ENCODE measurements around the gene RNF113B. TPM values are rescaled to one million over a fixed set of nuclear protein-coding genes. Genes with fewer than 3 reads are reported as not detected.
A peak's percentile ranks its signal among the peaks of the same experiment; 100 is the strongest.

Gene RNF113B
- total RNA-seq, 1 donor from 2014 or later, result not detected

DNA sequence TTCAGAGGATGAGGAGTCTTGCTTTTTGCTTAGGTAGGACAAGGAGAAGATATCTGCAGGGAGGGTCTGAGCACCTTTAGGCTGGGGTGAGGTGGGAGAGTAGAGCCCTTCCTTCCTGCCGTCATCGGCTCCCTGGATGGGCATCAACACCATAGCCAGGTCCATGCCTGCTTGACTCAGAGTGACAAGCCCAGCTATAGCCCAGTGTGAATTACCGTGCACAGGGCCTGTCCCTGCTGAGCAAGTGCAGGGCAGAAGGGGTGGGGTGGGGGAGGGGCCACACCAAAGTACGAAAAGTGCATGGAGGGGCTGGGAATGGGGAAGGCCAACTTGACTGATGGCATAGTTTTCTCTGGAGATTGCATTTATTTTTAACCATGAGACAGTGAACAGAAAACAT is 30.3 kb upstream of the RNF113B start:
- ATAC-seq, result peak; percentile 44
- DNase-seq (ENCODE audit: low spot score), result no peak
- intact Hi-C loops (cut with DNase I), result no loop called here

DNA sequence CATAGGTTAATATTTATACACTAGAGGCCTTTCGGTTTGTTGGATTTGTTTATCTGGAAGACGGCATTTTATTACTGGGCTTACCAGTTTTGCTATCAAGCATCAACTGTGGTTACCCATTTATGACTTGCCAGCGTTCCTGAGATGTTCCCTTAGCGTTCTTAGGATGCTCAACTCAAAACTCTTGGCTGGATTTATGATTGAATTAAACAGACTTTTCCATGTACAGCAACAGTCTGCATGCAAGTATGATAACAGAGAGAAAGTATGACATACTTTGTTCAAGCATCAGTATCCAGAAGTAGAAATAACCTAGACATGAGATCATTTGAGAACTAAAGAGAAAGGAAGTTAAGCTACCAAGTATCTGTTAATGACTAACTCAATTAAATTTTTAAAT is 29.9 kb upstream of the RNF113B start:
- ATAC-seq (no peak), DNase-seq (ENCODE audit: low spot score) (no peak)
- intact Hi-C loops (cut with DNase I), result no loop called here

DNA sequence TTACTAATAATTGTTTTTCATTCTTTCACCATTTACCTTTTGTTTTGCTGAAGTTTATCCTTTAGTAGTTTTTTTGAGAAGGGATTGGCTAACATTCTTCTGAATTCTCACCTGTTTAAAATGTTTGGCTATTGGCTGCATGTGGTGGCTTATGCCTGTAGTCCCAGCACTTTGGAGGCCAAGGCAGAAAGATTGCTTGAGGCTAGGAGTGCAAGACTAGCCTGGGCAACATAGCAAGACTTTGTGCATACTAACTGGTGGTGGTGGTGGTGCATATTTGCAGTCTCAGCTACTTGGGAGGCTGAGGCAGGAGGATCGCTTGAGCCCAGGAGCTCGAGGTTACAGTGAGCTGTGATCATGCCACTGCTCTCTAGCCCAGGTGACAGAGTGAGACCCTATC is 27.5 kb upstream of the RNF113B start:
- intact Hi-C loops (cut with DNase I), result loop anchor here (5.0 kb wide), 1 partner anchor 368 kb away; no protein-coding TSS in a partner anchor
- ATAC-seq (no peak), DNase-seq (ENCODE audit: low spot score) (no peak)

DNA sequence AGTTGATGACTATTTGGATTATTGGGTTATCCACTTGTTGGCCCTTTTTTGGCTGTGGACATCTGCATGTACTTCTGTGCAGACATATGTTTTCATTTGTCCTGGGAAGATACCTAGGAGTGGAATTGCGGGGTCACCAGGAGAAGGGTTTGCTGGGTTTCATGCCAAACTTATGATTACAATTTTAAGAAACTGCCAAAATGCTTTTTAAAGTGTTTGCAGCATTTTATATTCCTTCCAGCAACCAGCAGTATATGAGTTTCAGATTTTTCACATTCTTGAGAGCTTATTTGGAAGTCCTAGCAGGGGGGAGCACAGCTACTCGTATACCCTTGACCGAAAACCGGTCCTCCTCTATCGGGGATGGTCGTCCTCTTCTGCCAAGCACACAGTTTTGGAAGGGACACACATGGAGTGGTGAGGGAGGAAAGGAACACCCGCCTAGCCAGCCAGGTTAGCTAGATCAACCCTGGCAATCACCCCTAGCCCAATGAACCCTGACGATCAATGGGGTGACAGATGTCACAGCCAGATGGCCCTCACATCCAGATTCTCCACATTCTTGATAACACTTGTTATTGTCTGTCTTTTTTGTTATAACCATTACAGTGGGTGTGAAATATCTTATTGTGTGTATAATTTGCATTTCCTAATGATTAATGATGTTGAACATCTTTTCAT is 26.7 kb upstream of the RNF113B start:
- intact Hi-C loops (cut with DNase I), result loop anchor here (5.0 kb wide), 1 partner anchor 369 kb away; no protein-coding TSS in a partner anchor
- no peak for DNase-seq (ENCODE audit: low spot score)
- no peak for ATAC-seq

DNA sequence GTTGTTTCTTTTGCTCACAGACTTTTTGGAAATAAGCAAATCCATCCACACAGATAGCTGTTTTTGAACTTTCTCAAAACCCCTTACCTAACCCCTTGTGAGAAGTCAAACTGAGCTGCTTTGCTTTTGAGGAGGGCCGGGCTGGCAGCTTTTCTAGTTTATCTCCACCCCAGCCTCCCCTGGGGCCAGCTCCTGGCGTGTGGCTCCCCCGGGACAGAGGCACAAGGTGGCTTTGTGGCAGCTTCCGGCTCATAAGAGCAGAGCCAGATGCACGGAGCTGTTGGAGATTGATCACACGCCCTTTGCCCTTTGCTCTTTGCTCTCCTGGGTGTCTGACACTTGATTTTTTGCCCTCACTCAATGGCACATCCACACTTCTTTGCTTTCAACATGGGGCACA is 24.9 kb upstream of the RNF113B start:
- DNase-seq (ENCODE audit: low spot score), result no peak
- no peak for ATAC-seq
- intact Hi-C loops (cut with DNase I), result loop anchor here (5.0 kb wide), 1 partner anchor 370 kb away; no protein-coding TSS in a partner anchor

DNA sequence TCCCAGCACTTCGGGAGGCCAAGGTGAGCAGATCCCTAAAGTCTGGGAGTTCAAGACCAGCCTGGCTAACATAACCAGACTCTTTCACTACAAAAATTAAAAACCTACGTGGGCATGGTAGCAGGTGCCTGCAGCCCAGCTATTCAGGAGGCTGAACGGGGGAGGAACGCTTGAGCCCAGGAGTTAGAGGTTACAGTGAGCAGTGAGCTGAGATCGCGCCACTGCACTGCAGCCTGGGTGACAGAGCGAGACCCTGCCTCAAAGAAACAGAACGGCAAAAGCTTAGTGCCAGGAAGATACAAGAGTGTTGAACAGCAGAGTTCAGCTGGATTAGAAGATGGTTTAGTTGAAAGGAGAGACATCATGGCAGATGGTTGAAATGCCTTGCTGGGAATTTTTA is 24.1 kb upstream of the RNF113B start:
- no peak for DNase-seq (ENCODE audit: low spot score)
- intact Hi-C loops (cut with DNase I), result loop anchor here (5.0 kb wide), 1 partner anchor 371 kb away; no protein-coding TSS in a partner anchor
- ATAC-seq, result no peak

DNA sequence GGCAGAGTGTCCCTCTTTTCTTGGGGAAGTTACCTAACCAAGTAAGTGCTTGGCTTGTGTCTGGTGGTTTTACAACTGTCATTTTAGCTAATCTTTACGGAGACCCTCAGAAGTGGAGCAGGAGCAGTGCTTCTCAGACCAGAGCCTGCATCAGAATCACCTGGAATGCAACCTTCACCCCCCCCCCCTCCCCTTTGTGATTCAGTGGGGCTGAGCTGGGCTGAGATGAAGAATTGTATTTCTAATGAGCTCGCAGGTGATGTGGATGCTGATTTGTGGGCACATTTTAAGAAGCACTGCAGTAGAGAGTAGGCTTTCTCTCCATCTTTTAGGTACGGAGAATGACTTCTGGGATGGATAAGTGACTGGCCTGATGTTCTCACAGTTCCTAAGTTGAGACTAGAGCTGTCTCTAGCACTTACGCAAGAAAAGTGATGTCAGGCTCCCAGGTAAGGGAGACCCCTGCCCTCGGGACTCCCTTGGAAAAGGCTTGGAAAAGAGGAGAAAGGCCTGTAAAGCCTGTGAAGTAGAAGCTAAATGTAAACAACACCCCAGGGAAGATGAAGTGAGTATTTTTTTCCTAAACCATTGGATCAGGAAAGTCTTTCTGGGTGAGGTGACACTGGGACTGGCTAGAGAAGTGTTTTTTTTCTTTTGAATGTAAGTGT is 23.3 kb upstream of the RNF113B start:
- no peak for DNase-seq (ENCODE audit: low spot score)
- no peak for ATAC-seq
- intact Hi-C loops (cut with DNase I), result loop anchor here (5.0 kb wide), 1 partner anchor 372 kb away; no protein-coding TSS in a partner anchor

DNA sequence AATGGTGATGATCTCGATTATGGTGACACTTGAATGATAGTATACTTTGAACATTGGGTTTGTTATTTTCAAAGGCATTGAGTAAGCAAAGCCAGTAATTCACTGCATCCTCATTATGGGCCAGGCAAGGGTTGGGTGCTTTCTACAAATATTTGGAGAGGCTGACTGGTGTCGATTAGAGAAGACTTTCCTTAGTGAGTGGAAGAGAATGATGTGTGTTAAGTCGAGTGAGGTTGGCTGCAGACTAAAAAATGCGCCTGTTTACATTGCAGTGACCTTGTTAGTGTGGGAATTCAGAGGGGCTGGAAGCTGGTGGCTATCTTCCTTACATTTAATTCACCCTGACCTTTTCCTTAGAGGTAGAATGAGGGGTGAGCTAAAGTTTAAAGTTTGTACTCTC is 22.4 kb upstream of the RNF113B start:
- intact Hi-C loops (cut with DNase I), result no loop called here
- DNase-seq (ENCODE audit: low spot score), result no peak
- ATAC-seq, result no peak

DNA sequence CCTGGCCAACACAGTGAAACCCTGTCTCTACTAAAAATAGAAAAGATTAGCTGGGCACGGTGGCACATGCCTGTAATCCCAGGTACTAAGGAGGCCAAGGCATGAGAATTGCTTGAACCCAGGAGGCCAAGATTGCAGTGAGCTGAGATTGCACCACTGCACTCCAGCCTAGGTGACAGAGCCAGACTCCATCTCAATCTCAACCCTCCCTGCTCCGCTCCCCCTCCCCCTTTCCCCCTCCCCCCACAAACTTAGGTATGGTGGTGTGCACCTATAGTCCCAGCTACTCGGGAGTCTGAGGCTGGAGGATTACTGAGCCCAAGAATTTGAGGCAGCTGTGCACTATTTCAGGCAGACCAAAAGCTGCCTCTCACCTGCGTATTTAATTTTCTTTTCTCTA is 21.6 kb upstream of the RNF113B start:
- ATAC-seq, result no peak

DNA sequence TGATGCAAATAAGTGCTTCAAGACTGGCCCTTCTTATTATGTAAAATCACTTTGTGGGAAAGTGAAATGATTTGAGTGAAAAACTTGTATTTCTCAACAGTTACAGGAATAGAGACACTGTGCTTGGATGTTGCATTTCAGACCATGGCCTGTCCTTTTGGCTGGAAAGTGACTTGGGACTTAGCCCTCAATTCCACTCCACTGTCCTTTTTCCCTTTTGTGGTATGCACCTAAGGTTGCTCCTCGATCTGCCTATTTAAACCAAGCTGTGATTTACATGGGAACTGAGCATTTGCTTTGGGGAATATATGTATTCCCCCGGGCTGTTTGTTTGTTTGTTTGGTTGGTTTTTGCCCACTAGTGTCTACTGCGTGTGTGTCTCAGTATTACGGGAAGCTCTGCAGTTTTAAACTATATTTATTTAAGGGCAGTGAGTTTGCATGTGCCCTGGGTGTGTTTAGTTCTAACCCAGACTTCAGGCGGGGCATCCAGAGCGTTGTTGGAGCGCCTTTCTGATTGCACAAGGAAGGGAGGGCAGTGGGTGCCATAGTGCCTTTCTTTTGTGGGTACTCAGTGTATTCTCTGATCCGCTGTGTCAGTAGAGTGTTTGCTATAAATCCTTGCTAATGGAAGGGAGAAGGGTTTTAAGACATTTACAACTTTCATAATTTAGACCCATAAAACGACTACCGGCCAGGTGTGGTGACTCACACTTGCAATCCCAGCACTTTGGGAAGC is 18.2 kb upstream of the RNF113B start:
- ATAC-seq, result no peak
- DNase-seq (ENCODE audit: low spot score), result no peak
- intact Hi-C loops (cut with DNase I), result no loop called here

More for the DNA sequence above, 21.6 kb upstream of the RNF113B start:
- intact Hi-C loops (cut with DNase I), result no loop called here
- no peak for DNase-seq (ENCODE audit: low spot score)

DNA sequence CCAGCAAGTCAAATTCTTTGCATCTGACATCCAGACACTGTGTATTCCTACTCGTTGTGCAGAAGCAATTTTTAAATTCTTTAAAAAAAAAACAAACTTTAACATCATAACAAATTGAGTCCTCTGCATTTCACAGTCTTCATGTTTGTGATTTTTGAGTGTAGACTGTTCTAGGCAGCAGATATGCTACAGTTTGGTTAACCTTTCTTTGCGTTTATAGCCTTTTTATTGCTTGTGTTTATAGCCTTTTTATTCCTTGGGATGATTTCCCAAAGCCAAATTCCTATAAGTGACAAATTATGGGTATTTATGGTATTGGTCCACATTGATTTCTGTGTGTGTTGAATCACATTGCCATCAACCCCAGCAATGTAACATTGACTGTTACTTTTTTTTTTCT is 14.9 kb upstream of the RNF113B start:
- no peak for DNase-seq (ENCODE audit: low spot score)
- intact Hi-C loops (cut with DNase I), result no loop called here
- no peak for ATAC-seq

DNA sequence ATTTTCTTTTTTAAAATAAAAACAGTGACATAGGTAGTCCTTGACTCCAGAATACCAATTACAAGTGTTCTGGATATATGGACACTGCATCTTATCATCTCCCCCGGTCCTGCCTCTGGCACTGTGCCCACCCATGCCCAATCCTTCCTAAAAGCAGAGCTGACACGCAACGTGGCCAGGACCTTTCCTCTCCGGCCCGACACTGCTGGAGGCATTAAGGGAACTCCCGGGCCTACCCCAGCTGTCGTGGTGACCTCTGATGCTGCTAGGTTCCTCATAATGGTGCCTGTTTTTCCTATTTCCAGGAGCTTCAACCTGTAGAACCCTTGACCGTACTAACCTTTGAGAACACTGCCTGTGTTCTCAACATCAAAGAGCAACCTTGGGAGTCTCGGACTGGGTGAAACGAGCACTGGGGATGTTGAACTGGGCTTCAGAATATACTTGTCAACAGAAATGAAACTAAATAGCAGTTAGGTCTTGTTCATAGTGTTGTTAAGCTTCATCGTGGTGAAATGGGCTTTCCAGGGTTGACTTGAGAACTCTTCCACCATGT is 13.9 kb upstream of the RNF113B start:
- ATAC-seq (no peak), DNase-seq (ENCODE audit: low spot score) (no peak)
- intact Hi-C loops (cut with DNase I), result no loop called here

DNA sequence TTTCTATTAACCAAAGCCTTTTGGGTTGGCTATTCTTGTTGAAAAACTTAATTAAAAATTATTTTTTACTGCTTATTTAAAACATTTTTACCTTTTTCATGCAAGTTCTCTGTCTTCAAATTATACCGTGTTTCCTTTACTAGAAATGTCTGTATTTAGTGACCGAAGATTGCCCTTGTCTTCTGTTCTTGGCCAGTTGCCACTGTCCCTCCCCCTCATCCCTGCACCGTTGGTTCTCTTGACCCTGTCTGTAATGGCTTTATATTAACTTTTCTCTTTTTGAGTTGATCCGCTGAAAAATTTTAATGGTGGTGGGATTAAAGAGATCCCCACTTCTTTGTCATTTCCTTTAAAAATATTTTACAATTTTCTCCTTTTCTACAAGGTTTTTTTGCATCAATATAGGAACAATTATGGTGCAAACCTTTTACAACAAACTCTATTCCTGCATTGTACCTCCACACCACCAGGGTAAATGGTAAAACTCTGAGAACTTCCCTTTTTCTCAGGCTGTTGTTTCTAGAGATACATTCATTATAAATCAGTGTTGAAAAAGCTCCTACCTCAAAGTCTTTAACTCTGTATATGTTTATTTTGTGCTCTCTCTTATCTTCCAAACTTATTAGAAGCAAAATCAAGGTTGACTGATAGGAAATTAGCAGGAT is 12.9 kb upstream of the RNF113B start:
- intact Hi-C loops (cut with DNase I), result no loop called here
- no peak for DNase-seq (ENCODE audit: low spot score)

DNA sequence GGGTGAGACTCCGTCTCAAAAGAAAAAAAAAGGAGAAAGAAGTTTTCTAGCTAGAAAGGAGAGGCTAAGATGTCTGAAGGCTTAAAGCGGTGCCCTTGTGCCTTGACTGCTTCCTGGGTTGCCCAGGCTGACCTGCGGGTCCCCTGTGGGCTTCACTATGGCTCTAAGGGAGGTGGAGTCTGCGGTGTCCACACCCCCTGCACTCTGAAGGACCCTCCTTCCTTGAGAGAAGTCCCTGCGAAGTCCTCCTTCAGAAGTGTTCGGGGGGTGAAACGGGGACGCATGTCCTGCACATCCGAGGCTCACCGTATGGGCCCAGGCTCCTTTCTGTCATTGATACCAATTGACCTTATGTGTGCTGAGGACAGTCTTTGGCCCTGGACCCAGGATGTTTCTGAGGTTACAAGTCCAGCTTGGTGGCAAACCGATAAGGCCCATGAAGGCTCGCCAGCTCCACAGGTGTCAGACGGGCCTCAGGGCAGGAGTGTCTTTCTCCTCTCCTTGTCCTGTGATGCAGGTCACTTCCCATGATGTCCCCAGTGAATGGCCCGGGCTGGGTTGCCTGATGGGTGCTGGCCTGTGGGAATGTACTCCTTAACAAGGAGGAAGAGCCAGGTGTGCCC is 11.6 kb upstream of the RNF113B start:
- no peak for DNase-seq (ENCODE audit: low spot score)
- intact Hi-C loops (cut with DNase I), result no loop called here
- ATAC-seq, result no peak

More for the DNA sequence above, 12.9 kb upstream of the RNF113B start:
- no peak for ATAC-seq

DNA sequence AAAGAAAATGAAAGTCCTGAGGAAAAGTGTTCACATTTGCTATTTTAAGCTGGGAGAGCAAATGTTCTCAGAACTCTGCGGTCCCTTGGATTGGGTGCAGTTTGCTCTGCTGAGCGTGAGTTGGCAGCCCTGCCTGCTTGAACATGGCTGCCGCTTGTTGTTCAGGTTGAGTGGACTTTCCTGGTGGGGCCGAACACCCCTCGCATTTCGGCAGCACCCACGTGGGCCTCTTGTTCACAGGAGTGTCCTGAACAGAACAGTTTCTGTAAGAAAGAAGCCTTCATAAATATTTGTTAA is 10.8 kb upstream of the RNF113B start:
- no peak for DNase-seq (ENCODE audit: low spot score)
- intact Hi-C loops (cut with DNase I), result no loop called here
- ATAC-seq, result no peak

DNA sequence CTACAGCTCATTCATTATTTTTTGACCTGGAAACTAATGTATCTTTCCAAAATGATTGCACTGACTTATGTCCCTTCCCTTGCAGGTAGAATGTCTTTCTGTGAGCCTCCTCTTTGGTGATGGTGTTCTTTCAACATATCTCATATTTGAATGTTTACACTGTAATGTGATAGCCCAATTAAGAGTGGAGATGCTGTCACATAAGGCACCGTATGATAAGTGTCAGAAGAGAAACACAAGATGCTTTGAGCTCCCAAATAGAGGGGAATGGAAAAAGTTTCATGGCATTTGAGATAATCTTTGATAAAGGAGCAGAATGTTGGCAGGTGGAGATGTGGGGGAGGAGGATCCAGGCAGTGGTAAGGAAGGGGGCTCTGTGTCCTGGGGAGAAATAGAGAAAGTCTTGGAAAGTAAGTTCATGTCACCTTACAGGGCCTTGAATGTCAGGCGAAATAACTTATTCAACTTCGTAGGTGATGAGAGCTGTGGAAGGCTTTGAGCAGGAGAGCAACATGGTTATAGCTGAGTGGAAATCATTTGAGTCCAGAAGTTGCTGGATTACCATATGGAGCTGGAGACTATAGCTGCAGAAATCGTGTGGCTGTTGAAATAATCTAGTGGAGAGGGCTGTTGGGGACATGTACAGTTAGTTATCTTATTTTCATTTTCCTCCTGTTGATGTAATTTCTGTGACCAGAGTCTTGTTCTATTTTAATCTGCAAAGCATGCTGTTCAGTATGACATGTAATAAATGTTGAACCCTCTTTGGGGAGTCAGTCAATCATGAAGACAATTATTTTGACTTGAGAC is 10.3 kb upstream of the RNF113B start:
- ATAC-seq (no peak), DNase-seq (ENCODE audit: low spot score) (no peak)
- intact Hi-C loops (cut with DNase I), result no loop called here

DNA sequence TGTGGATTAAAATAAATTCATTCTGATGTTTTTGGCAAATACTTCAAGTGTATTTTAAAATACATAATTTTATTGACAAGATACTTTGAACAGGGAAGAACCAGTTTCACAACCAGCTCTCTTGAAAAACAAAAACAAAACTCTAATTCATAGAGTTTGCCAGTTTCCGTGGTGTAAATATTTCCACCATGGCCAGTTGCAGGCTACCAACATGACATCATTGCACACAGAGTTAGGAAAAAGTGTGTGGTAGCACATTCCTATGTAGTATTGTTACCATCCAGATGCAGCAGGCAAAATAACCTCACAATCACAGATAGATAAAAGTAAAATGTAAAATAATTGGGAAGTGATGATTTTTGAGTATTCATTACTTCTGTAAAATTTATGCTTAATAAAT is 7.7 kb upstream of the RNF113B start:
- no peak for ATAC-seq
- intact Hi-C loops (cut with DNase I), result no loop called here
- no peak for DNase-seq (ENCODE audit: low spot score)

DNA sequence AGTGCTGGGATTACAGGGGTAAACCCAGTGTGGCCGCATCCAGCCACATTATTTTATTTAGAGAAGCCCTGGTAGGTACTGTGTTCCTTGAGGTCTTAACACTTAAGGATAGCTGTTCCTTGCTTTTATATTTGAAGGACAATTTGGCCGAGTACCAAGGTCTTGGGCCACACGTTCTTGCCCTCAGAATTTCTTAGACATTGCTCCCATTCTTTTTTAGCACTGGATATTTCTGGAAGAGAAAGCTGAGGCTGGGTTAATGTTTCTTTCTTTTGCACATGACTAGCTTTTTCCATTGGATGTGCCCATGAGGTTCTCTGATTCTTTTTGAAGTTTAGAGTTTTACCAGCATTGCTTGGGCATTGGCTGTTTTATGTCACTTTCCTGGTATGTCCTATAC is 5.5 kb upstream of the RNF113B start:
- DNase-seq (ENCODE audit: low spot score) (no peak), ATAC-seq (no peak)
- intact Hi-C loops (cut with DNase I), result no loop called here
